Suprapubic skin (tissue), 3 donors: ENCODE data around the gene FOXJ1.

Experiments used
- CTCF ChIP-seq, 2 donors: fragments of 200-600 bp in 1 of 2; fragments of 450-650 bp in 1 of 2; sonication (generic) in 1 of 2; IDR thresholded peaks; one replicate each; pipeline ENCODE4 v1.5.1; 2016 to 2019; ENCODE audit warnings: antibody characterized with exemption in 2 of 2, mild to moderate bottlenecking in 1 of 2, moderate library complexity in 1 of 2
- POLR2AphosphoS5 ChIP-seq, 3 donors: sonication (generic); formaldehyde crosslinking; IDR thresholded peaks; one replicate each; pipeline ENCODE4 v1.6.1; 2017; ENCODE audit warnings: antibody characterized with exemption in 3 of 3

- TF ChIP-seq CTCF (IDR thresholded peaks at IDR 0.05) (no peak), POLR2AphosphoS5 (IDR thresholded peaks at IDR 0.05) (no peak)
These were observed 25.8 kb downstream of the FOXJ1 start for GRCh38 chr17:76115138-76115754.
